ENCODE results near the gene NT5C3B. TPM values are rescaled to one million over a fixed set of nuclear protein-coding genes. Genes with fewer than 3 reads are reported as not detected.

Gene NT5C3B
- total RNA-seq, 4 donors from 2014 or later: 26.7 to 54.4 (median 49.2) TPM

DNA sequence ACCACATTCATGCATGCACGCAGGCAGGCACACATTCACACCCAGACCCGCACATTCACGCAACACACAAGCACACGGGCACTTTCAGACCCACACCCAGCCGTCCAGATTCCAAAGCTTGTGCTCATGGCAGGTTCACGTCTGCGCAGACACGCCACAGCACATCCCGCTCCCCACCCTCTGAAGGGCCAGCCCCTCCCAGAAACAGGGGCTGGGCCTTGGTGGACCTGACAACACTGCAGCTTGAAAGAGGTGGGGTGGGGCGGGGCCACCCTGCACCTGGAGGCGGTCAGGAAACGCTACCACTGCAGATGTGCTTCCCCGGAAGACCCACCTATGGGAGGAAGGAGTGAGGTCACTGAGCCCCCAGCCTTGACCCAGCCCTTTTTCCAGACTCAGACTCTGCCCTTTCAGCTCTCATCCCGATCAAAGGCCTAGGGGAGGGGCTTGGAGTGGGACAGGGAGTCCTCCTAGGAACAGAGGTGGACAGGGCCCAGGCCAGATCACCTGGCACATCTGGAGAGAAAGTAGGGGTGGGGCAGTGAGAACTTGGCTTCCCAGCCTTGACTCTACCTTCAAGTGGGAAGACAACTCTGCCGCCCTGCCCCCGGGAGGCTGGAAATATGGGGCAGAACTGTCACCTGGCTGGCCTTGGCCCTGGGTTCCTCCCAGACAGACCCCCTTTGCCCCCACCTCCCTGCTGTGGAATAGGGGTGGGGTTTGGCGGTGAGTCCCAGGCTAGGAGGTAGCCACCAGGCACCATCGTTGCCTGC lies 35.2 kb downstream of the NT5C3B start:
- TF ChIP-seq, protein P1, sequence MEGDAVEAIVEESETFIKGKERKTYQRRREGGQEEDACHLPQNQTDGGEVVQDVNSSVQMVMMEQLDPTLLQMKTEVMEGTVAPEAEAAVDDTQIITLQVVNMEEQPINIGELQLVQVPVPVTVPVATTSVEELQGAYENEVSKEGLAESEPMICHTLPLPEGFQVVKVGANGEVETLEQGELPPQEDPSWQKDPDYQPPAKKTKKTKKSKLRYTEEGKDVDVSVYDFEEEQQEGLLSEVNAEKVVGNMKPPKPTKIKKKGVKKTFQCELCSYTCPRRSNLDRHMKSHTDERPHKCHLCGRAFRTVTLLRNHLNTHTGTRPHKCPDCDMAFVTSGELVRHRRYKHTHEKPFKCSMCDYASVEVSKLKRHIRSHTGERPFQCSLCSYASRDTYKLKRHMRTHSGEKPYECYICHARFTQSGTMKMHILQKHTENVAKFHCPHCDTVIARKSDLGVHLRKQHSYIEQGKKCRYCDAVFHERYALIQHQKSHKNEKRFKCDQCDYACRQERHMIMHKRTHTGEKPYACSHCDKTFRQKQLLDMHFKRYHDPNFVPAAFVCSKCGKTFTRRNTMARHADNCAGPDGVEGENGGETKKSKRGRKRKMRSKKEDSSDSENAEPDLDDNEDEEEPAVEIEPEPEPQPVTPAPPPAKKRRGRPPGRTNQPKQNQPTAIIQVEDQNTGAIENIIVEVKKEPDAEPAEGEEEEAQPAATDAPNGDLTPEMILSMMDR (IDR thresholded peaks at IDR 0.05; ENCODE audit: low read depth): no peak

DNA sequence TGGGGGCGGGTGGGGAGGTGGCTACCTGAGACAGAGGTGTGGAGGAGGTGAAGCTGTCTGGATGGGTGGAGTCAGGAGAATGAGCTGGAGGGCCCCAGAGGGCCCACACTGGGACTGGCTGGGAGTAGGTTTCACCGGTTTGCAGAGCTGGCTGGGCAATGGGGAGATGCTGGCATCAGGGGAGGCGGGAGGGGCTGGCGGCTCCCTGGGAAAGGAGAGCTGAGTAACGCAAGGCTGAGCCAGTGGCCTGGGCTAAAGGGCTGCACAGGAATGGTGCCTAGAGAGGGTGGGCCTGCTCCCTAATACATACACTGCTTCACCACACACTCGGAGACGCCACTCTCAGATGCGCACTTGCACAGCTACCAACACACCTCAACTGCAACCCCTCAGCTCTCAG lies 36.7 kb downstream of the NT5C3B start:
- TF ChIP-seq, protein P1 (IDR thresholded peaks at IDR 0.05; ENCODE audit: low read depth): no peak

DNA sequence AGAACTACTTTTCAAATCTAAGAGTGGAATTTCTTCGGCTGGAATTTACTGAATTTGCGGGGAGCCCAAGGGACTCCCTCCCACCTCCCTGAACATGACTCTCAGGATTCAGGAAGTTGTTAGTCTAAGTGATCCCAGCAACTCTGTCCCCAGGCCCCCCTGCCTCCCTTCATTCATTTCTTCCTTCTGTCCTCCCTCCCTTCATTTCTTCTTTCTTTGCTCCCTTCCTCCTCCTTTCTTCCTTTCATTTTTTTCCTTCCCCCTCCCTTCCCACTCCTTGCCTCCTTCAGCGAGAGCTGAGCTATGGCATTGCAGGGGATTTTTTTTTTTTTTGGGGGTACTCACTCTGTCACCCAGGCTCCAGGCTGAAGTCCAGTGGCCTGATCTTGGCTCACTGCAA lies 38.7 kb downstream of the NT5C3B start:
- TF ChIP-seq, protein P1 (IDR thresholded peaks at IDR 0.05; ENCODE audit: low read depth): no peak

DNA sequence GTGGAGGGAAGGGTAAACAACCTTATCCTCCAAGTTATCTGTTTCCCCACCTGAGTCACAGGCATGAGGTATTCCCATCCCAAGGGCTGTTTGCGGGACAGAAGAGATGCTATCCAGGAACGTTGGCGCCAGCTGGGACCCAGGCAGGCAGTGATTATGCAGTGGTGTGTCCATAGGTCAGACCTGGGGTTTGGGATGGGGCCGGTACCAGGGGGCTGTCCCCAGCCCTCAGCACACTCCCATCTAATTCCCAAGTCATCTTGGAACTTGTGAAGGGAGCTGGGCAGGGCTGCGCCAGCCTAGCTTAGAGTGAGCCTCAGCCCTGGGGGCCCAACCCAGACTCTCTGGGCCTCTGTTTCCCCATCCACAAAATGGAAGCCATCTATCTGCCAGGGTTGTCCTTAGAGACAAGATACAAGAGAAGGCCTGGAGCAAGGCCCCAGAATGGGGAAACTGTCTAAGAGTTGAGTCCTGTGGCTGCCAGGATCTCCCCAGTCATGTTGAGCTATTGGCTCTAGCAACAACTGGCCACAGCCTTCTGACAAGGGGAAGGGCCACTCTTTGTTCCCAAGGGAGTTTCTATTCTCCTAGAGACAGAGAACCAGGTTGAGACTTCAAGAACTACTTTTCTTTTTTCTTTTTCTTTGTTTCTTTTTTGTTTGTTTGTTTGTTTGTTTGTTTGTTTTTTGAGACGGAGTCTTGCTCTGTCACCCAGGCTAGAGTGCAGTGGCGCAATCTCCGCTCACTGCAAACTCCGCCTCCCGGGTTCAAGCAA lies 39.7 kb downstream of the NT5C3B start:
- TF ChIP-seq, protein P1 (IDR thresholded peaks at IDR 0.05; ENCODE audit: low read depth): no peak

DNA sequence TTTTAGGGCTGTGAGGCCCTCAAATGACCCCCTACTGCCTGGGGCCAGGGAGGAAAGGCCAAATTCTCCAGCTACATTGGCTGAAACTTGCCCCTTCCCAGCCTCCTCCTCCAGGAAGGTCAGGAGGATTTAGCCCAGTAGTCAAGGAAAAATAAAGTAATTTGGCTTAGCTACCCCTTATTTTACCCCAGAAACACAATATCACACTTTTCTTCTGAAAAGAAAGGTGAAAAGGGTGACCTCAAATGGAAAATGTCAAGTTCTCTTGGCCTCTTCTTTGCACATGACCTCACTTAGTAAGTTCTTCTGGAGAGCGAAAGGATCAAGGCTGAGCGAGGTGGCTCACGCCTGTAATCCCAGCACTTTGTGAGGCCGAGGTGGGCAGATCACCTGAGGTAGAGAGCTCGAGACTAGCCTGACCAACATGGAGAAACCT lies 41.5 kb downstream of the NT5C3B start:
- TF ChIP-seq, protein P1 (IDR thresholded peaks at IDR 0.05; ENCODE audit: low read depth): no peak

DNA sequence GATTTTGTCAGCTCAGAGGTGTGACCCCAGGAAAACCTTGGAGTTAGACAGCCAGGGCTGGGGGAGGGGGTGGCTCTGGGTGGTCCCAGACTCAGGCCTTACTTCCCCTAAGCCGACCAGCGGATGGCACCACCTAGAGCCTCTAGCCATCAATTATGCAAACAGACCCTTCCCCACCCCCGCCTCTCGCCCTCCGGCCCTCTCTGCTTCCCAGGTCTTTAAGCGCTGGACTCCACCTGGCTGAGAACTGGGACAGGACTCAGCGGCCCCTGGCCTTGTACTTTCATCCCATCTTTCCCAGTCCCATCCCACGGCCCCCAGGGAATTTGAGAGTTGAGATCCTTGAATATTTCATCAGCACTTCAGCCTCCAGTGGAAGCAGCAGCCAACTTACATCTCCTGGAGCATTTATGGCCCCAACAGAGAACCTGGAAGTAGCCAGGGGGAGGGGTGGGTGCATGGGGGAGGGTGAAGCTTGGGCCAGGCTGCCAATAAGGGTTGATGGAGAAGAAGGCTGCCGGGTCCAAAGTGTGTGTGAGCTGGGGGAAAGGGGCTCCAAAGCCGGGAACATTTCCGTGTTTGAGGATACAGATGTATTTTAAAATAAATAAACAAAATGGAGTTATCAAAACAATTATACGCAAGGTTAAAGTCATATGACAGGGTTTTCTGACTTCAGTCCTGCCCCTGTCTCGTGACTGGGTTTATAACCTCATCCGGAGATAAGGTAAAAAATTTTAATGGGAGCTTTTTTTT lies 42.1 kb downstream of the NT5C3B start:
- TF ChIP-seq, protein P1 (IDR thresholded peaks at IDR 0.05; ENCODE audit: low read depth): no peak

Data from subcutaneous adipose tissue (tissue), 4 donors.